ENCODE measurements around the gene NPY4R. TPM values are rescaled to one million over a fixed set of nuclear protein-coding genes. Genes with fewer than 3 reads are reported as not detected.
"Not testable (repeated sequence)": the region's sequence is repeated elsewhere in the genome, so short reads cannot be mapped to it uniquely, and the experiment has no call there.

NPY4R gene, protein sequence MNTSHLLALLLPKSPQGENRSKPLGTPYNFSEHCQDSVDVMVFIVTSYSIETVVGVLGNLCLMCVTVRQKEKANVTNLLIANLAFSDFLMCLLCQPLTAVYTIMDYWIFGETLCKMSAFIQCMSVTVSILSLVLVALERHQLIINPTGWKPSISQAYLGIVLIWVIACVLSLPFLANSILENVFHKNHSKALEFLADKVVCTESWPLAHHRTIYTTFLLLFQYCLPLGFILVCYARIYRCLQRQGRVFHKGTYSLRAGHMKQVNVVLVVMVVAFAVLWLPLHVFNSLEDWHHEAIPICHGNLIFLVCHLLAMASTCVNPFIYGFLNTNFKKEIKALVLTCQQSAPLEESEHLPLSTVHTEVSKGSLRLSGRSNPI
- total RNA-seq = 0.05 TPM
- 0.09 TPM for polyA plus RNA-seq
- long read RNA-seq, donor 1 = 0 reads
- long read RNA-seq, donor 2 = 0 reads
- long read RNA-seq, donor 3 = 0 reads
- long read RNA-seq, donor 4 = 0 reads
- long read RNA-seq, donor 5 = 0 reads
- long read RNA-seq, donor 6 = 0 reads
- long read RNA-seq, donor 7 = 0 reads
- long read RNA-seq, donor 8 = 0 reads
- long read RNA-seq, donor 9 = 0 reads
- long read RNA-seq, donor 10 = 0 reads

- WGBS = 6% methylated on average over 15 of the region's 36 CpGs
- DNase-seq (ENCODE audit: low read depth in 6 of 9, low spot score in 9 of 9); H3K27ac ChIP-seq (ENCODE audit: low read depth in 1 of 2, low read length in 1 of 2); H3K4me3 ChIP-seq (ENCODE audit: low read length in 2 of 2); H3K9me3 ChIP-seq (ENCODE audit: control insufficient read depth in 2 of 2, insufficient read depth in 1 of 2, low read length in 1 of 2); H3K27me3 ChIP-seq (ENCODE audit: control insufficient read depth in 2 of 2, insufficient read depth in 1 of 2, low read length in 1 of 2); H3K4me1 ChIP-seq (ENCODE audit: control insufficient read depth in 2 of 2, insufficient read depth in 2 of 2, low read length in 2 of 2); H3K36me3 ChIP-seq (ENCODE audit: control insufficient read depth in 2 of 2, insufficient read depth in 2 of 2, low read length in 1 of 2): not testable (repeated sequence)
Observed at GRCh38 chr10:46465765-46466164, at the start of gene NPY4R. Gene NPY4R (minus strand): TSS chr10:46465958. CDS start chr10:46462635, 3,323 bp downstream.

DNA sequence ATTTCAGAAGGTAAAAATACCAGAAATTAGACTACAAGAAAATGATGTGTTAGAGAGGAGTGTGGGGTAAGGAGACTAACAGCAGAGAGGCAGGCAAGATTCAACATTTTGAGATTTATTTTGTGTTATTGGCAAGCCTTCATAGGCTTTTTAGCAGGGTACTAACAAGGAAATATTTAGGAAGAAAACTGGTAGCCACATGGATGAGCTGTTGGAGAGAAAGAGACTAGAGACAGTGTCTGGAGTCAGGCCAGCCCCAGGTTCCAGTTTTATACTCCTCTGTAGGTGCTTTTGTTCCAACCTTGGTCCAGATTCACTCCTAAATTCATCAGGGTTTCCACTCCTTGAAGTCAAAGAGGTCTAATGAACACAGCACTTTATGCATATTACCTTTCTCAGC is 49.6 kb upstream of the NPY4R start:
- H3K9me3 ChIP-seq (ENCODE audit: control insufficient read depth in 2 of 2, insufficient read depth in 1 of 2, low read length in 1 of 2) = peaks cover 0 to under 1% of the 10 kb centered on the region in 2 donors

GRCh38 chr10:46514899-46515298 is 49.1 kb upstream of the NPY4R start:
- Histone ChIP-seq H3K4me3 (ENCODE audit: low read length in 2 of 2) (no peak overlapping the region), H3K27me3 (ENCODE audit: control insufficient read depth in 2 of 2, insufficient read depth in 1 of 2, low read length in 1 of 2) (no peaks in the 10 kb centered on the region), H3K9me3 (ENCODE audit: control insufficient read depth in 2 of 2, insufficient read depth in 1 of 2, low read length in 1 of 2) (no peaks in the 10 kb centered on the region), H3K27ac (ENCODE audit: low read depth in 1 of 2, low read length in 1 of 2) (no peak overlapping the region), H3K4me1 (ENCODE audit: control insufficient read depth in 2 of 2, insufficient read depth in 2 of 2, low read length in 2 of 2) (no peaks in the 10 kb centered on the region), H3K36me3 (ENCODE audit: control insufficient read depth in 2 of 2, insufficient read depth in 2 of 2, low read length in 1 of 2) (no peaks in the 10 kb centered on the region)
- WGBS = 82% methylated on average over 3 of the region's 3 CpGs
- DNase-seq (ENCODE audit: low read depth in 6 of 9, low spot score in 9 of 9) = no peak

More for the DNA sequence above, 49.6 kb upstream of the NPY4R start:
- no peak overlapping the region for H3K4me3 ChIP-seq (ENCODE audit: low read length in 2 of 2)
- H3K27ac ChIP-seq (ENCODE audit: low read depth in 1 of 2, low read length in 1 of 2) = no peak overlapping the region
- H3K27me3 ChIP-seq (ENCODE audit: control insufficient read depth in 2 of 2, insufficient read depth in 1 of 2, low read length in 1 of 2) = no peaks in the 10 kb centered on the region
- no peaks in the 10 kb centered on the region for H3K36me3 ChIP-seq (ENCODE audit: control insufficient read depth in 2 of 2, insufficient read depth in 2 of 2, low read length in 1 of 2)
- H3K4me1 ChIP-seq (ENCODE audit: control insufficient read depth in 2 of 2, insufficient read depth in 2 of 2, low read length in 2 of 2) = no peaks in the 10 kb centered on the region
- DNase-seq (ENCODE audit: low read depth in 6 of 9, low spot score in 9 of 9) = no peak

DNA sequence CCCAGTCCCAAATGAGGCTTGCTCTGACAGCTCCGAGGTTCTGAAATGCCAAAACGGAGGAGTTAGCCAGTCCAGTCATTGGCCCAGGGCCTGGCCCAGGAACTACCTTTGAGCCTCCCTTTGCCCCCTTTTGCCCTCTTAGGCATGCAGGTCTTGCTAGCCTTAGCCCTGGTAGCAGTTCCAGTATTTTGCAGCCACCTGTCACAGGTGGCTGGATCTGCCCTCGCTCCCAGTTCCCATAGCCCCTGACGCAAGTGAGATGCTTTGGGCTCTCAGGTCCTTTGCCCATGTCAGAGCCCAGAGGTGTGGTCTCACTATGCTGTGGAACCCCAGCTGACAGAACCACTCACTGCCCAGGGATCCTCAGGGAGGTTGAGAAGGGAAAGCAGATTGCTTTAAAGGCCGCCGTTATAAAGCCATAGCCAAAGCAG is 48.7 kb upstream of the NPY4R start:
- Histone ChIP-seq H3K27ac (ENCODE audit: low read depth in 1 of 2, low read length in 1 of 2) (no peak overlapping the region), H3K9me3 (ENCODE audit: control insufficient read depth in 2 of 2, insufficient read depth in 1 of 2, low read length in 1 of 2) (no peaks in the 10 kb centered on the region), H3K27me3 (ENCODE audit: control insufficient read depth in 2 of 2, insufficient read depth in 1 of 2, low read length in 1 of 2) (no peaks in the 10 kb centered on the region), H3K4me3 (ENCODE audit: low read length in 2 of 2) (no peak overlapping the region), H3K4me1 (ENCODE audit: control insufficient read depth in 2 of 2, insufficient read depth in 2 of 2, low read length in 2 of 2) (no peaks in the 10 kb centered on the region), H3K36me3 (ENCODE audit: control insufficient read depth in 2 of 2, insufficient read depth in 2 of 2, low read length in 1 of 2) (no peaks in the 10 kb centered on the region)
- no peak for DNase-seq (ENCODE audit: low read depth in 6 of 9, low spot score in 9 of 9)
- WGBS = 91% methylated on average over 6 of the region's 6 CpGs

DNA sequence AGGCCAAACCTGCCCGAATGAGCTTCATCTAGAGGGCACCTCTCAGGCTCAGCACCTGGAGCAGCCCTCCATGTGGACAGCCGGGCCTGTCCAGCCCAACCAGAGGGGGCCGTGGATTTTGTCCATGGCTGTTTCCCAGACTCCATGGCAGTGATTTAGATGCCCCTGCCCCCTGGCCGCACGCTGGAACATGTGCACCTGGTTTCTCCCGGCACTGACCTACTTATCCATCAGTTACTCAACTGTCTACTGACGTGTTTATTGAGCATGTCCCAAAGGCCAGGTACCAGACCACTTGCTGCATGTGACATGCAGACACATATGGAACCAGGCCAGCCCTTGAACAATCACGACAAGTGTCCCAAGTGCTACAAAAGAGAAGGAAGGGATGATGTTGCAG is 47.6 kb upstream of the NPY4R start:
- not testable (repeated sequence) for H3K4me3 ChIP-seq (ENCODE audit: low read length in 2 of 2); H3K4me1 ChIP-seq (ENCODE audit: control insufficient read depth in 2 of 2, insufficient read depth in 2 of 2, low read length in 2 of 2); DNase-seq (ENCODE audit: low read depth in 6 of 9, low spot score in 9 of 9); H3K27ac ChIP-seq (ENCODE audit: low read depth in 1 of 2, low read length in 1 of 2); H3K9me3 ChIP-seq (ENCODE audit: control insufficient read depth in 2 of 2, insufficient read depth in 1 of 2, low read length in 1 of 2); H3K36me3 ChIP-seq (ENCODE audit: control insufficient read depth in 2 of 2, insufficient read depth in 2 of 2, low read length in 1 of 2); H3K27me3 ChIP-seq (ENCODE audit: control insufficient read depth in 2 of 2, insufficient read depth in 1 of 2, low read length in 1 of 2)
- no CpG with 5 or more reads among the region's 8 CpGs for WGBS

- H3K27me3 ChIP-seq (ENCODE audit: control insufficient read depth in 2 of 2, insufficient read depth in 1 of 2, low read length in 1 of 2); H3K4me3 ChIP-seq (ENCODE audit: low read length in 2 of 2); H3K27ac ChIP-seq (ENCODE audit: low read depth in 1 of 2, low read length in 1 of 2); H3K36me3 ChIP-seq (ENCODE audit: control insufficient read depth in 2 of 2, insufficient read depth in 2 of 2, low read length in 1 of 2); H3K9me3 ChIP-seq (ENCODE audit: control insufficient read depth in 2 of 2, insufficient read depth in 1 of 2, low read length in 1 of 2); DNase-seq (ENCODE audit: low read depth in 6 of 9, low spot score in 9 of 9); H3K4me1 ChIP-seq (ENCODE audit: control insufficient read depth in 2 of 2, insufficient read depth in 2 of 2, low read length in 2 of 2): not testable (repeated sequence)
- WGBS = over 99% methylated on average over 3 of the region's 7 CpGs
Observed at GRCh38 chr10:46512725-46513124, 47.0 kb upstream of the NPY4R start.

GRCh38 chr10:46512002-46512401 is 46.2 kb upstream of the NPY4R start:
- not testable (repeated sequence) for H3K27ac ChIP-seq (ENCODE audit: low read depth in 1 of 2, low read length in 1 of 2); H3K27me3 ChIP-seq (ENCODE audit: control insufficient read depth in 2 of 2, insufficient read depth in 1 of 2, low read length in 1 of 2); H3K4me3 ChIP-seq (ENCODE audit: low read length in 2 of 2); DNase-seq (ENCODE audit: low read depth in 6 of 9, low spot score in 9 of 9); H3K9me3 ChIP-seq (ENCODE audit: control insufficient read depth in 2 of 2, insufficient read depth in 1 of 2, low read length in 1 of 2); H3K4me1 ChIP-seq (ENCODE audit: control insufficient read depth in 2 of 2, insufficient read depth in 2 of 2, low read length in 2 of 2); H3K36me3 ChIP-seq (ENCODE audit: control insufficient read depth in 2 of 2, insufficient read depth in 2 of 2, low read length in 1 of 2)
- WGBS = no CpG with 5 or more reads among the region's 5 CpGs

GRCh38 chr10:46499990-46500389 is 34.2 kb upstream of the NPY4R start:
- WGBS = no CpG with 5 or more reads among the region's 3 CpGs
- H3K4me1 ChIP-seq (ENCODE audit: control insufficient read depth in 2 of 2, insufficient read depth in 2 of 2, low read length in 2 of 2); H3K27ac ChIP-seq (ENCODE audit: low read depth in 1 of 2, low read length in 1 of 2); H3K4me3 ChIP-seq (ENCODE audit: low read length in 2 of 2); H3K36me3 ChIP-seq (ENCODE audit: control insufficient read depth in 2 of 2, insufficient read depth in 2 of 2, low read length in 1 of 2); H3K27me3 ChIP-seq (ENCODE audit: control insufficient read depth in 2 of 2, insufficient read depth in 1 of 2, low read length in 1 of 2); DNase-seq (ENCODE audit: low read depth in 6 of 9, low spot score in 9 of 9); H3K9me3 ChIP-seq (ENCODE audit: control insufficient read depth in 2 of 2, insufficient read depth in 1 of 2, low read length in 1 of 2): not testable (repeated sequence)

- not testable (repeated sequence) for H3K27ac ChIP-seq (ENCODE audit: low read depth in 1 of 2, low read length in 1 of 2); H3K27me3 ChIP-seq (ENCODE audit: control insufficient read depth in 2 of 2, insufficient read depth in 1 of 2, low read length in 1 of 2); H3K9me3 ChIP-seq (ENCODE audit: control insufficient read depth in 2 of 2, insufficient read depth in 1 of 2, low read length in 1 of 2); H3K4me3 ChIP-seq (ENCODE audit: low read length in 2 of 2); DNase-seq (ENCODE audit: low read depth in 6 of 9, low spot score in 9 of 9); H3K36me3 ChIP-seq (ENCODE audit: control insufficient read depth in 2 of 2, insufficient read depth in 2 of 2, low read length in 1 of 2); H3K4me1 ChIP-seq (ENCODE audit: control insufficient read depth in 2 of 2, insufficient read depth in 2 of 2, low read length in 2 of 2)
- WGBS = 84% methylated on average over 2 of the region's 5 CpGs
Observed at GRCh38 chr10:46498985-46499703, 33.4 kb upstream of the NPY4R start.

Data from thymus (tissue), 14 donors.